Heart left ventricle (tissue), 16 donors: Measurements from ENCODE around the gene GLI2. TPM values are rescaled to one million over a fixed set of nuclear protein-coding genes. Genes with fewer than 3 reads are reported as not detected.

Experiments
- ATAC-seq, 4 donors: fragments of 200-7000 bp; cut with Tn5 transposase; one replicate each; pipeline ENCODE4 v1.9.1; 2020 to 2022; ENCODE audit warnings: moderate library complexity in 4 of 4, mild to moderate bottlenecking in 3 of 4, moderate number of reproducible peaks in 1 of 4
- DNase-seq, 5 donors: peaks; one replicate each; pipeline ENCODE4 v3.0.0-alpha.2; 2020
- H3K27ac ChIP-seq, 12 donors: fragments of 200-600 bp; sonication (generic) in 4 of 12; one replicate each; pipeline versions ENCODE4 v1.5.0 to v1.8.0; 2016 to 2022; ENCODE audit warnings: mild to moderate bottlenecking in 2 of 12
- H3K27me3 ChIP-seq, 9 donors: fragments of 200-600 bp; sonication (generic) in 2 of 9; one replicate each; pipeline versions ENCODE4 v1.5.1 to v1.8.0; 2016 to 2022; ENCODE audit warnings: mild to moderate bottlenecking in 3 of 9
- H3K36me3 ChIP-seq, 9 donors: fragments of 200-600 bp; sonication (generic) in 2 of 9; one replicate each; pipeline versions ENCODE4 v1.5.0 to v1.8.0; 2018 to 2022; ENCODE audit warnings: mild to moderate bottlenecking in 2 of 9
- H3K4me1 ChIP-seq, 12 donors: fragments of 200-600 bp; sonication (generic) in 4 of 12; one replicate each; pipeline versions ENCODE4 v1.5.0 to v1.8.0; 2016 to 2022; ENCODE audit warnings: mild to moderate bottlenecking in 3 of 12
- H3K4me3 ChIP-seq, 12 donors: fragments of 200-600 bp; sonication (generic) in 4 of 12; one replicate each; pipeline versions ENCODE4 v1.5.0 to v1.8.0; 2017 to 2022; ENCODE audit warnings: mild to moderate bottlenecking in 9 of 12, moderate library complexity in 4 of 12
- H3K9me3 ChIP-seq, 12 donors: fragments of 200-600 bp; sonication (generic) in 4 of 12; one replicate each; pipeline versions ENCODE4 v1.5.0 to v1.8.0; 2016 to 2022; ENCODE audit warnings: mild to moderate bottlenecking in 1 of 12
- POLR2A ChIP-seq, 2 donors: fragments of 450-650 bp; IDR thresholded peaks; one replicate each; pipeline ENCODE4 v1.6.1; 2017; ENCODE audit warnings: antibody characterized with exemption in 2 of 2, mild to moderate bottlenecking in 2 of 2, moderate library complexity in 2 of 2
- WGBS, 4 donors: extraction: QIAGEN DNeasy Blood & Tissue Kit in 2 of 4; methylation state at CpG; one replicate each; pipeline versions ENCODE4 v1.1.5 to v1.1.7; 2013 to 2018; 5-methylcytosine and 5-hydroxymethylcytosine counted together
- intact Hi-C, 10 donors: fragments of 100-400 bp; cut with DNase I; formaldehyde crosslinking; loops; one replicate each; pipeline versions ENCODE4 v1.11.1 to v1.14.2; 2022
- polyA plus RNA-seq, 2 donors: library from polyadenylated mRNA; stranded (reverse); fragments of 200-250 nt; gene quantifications; one replicate each; pipeline ENCODE4 v1.2.3, GENCODE V29; 2013
- total RNA-seq, 9 donors: library from RNA; depleted of rRNA in 2 of 9; stranded (reverse); fragments of >200 nt in 2 of 9; fragmentation: NEBNext Ultra II Directional in 3 of 9; extraction: Animal tissue kit (Norgen Biotek cat#: 25700) in 3 of 9; gene quantifications; one replicate each; pipeline versions ENCODE4 v1.1.0 to v1.2.4, GENCODE V29; 2016 to 2023
- TF ChIP-seq, protein P1 (sequence below), 12 donors: fragments of 200-600 bp; sonication (generic) in 4 of 12; IDR thresholded peaks; one replicate each; pipeline versions ENCODE4 v1.5.0 to v1.8.0; 2018 to 2022; ENCODE audit warnings: antibody characterized with exemption in 12 of 12, mild to moderate bottlenecking in 5 of 12
- donor health status: ischemic (EF 13 %, LVEDD 7.1; RV severe dilation, severe dysfunction).
- donor health status: healthy with polysubstance abuse.
- donor health status: DM: no; HTN: yes; CAD: no.
- donor health status: DM: no; HTN: no; CAD: no.
- donor health status: ischemic (EF 25% LVEDD 6.9; RV normal size, moderate dysfunction).
- donor health status: ischemic (EF 25% LVEDD 5.7; RV mildly dilated, moderate dysfunction).
- donor health status: healthy.
- donor health status: DM: yes; HTN: yes; CAD: no.
- donor health status: ischemic (EF 35%, LVEDD 5.7; RV mildly dilated, moderate dysfunction).
- donor health status: nonischemic (EF 11% LVEDD 7.7; RV severe dilation, severe dysfunction).
- donor health status: DM: yes; HTN: yes; CAD: no.
- donor health status: PGD.
- donor health status: ischemic (EF 29% LVEDD 5.4; RV normal size, mild dysfunction).
- donor health status: nonischemic (EF 23%, LVEDD 6.1; RV moderate dilation, normal function).

Gene GLI2
- total and polyA plus RNA-seq, 11 donors = 0.30 to 4.1 (median 1.0) TPM

DNA sequence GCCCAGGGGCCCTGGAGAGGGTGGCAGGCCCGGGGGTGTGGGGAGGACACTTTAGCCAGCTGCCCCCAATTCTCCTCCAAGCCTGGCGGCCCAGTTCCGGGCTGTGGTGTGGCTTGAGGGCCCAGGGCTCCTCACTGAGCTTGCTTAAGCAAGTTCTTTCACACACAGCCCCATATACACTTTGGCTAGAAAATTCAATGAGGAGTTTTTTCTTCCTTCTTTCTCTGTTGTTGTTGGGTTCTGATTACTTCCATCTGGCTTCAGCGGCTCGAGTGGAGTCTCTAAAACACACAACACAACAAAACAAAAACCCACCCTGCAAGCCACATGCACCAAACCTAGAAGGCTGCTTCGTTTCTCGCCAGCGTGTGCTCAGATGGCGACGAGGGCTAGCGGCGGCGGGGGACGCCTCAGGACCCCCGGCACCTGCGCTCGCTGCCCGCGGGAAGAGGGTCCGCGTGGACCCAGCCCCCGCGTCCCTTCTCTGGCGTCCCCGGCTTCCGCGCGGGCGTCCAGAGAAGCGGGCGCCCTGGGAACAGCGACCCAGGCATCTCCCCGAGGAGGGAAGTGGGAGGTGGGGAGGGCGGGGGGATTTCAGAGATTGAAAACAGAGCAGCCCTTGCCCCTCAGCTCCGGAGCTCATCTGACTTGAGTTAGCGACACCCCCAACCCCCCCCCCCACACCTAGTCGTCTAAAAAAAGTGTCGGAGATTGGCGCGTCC lies 577 bp upstream of the GLI2 start:
- 10 to 15% (median 12%) methylated on average over 22 to 40 of the region's 40 CpGs for WGBS, 4 donors
- intact Hi-C loops = loop anchor here in 3 of 10 donors (2.0 to 10.0 kb wide), 6 partner anchors 130 to 340 kb away; no protein-coding TSS in a partner anchor
- Histone ChIP-seq H3K4me1 (peaks cover 0 to 31% (median 5%) of the 10 kb centered on the region in 12 donors), H3K27me3 (peaks cover 11 to 69% (median 34%) of the 10 kb centered on the region in 9 donors), H3K9me3 (no peaks in the 10 kb centered on the region), H3K27ac (peak overlapping the region in 8 of 12 donors; percentile 65 to 87 (median 73)), H3K4me3 (peak overlapping the region in 11 of 12 donors; percentile 45 to 71 (median 52)), H3K36me3 (no peaks in the 10 kb centered on the region)
- DNase-seq = peak in 2 of 5 donors; percentile 25 to 29
- TF ChIP-seq, protein P1, sequence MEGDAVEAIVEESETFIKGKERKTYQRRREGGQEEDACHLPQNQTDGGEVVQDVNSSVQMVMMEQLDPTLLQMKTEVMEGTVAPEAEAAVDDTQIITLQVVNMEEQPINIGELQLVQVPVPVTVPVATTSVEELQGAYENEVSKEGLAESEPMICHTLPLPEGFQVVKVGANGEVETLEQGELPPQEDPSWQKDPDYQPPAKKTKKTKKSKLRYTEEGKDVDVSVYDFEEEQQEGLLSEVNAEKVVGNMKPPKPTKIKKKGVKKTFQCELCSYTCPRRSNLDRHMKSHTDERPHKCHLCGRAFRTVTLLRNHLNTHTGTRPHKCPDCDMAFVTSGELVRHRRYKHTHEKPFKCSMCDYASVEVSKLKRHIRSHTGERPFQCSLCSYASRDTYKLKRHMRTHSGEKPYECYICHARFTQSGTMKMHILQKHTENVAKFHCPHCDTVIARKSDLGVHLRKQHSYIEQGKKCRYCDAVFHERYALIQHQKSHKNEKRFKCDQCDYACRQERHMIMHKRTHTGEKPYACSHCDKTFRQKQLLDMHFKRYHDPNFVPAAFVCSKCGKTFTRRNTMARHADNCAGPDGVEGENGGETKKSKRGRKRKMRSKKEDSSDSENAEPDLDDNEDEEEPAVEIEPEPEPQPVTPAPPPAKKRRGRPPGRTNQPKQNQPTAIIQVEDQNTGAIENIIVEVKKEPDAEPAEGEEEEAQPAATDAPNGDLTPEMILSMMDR (IDR thresholded peaks at IDR 0.05) = no peak
- TF ChIP-seq POLR2A (IDR thresholded peaks at IDR 0.05) = no peak
- peak in 1 of 4 donors; percentile 10 for ATAC-seq

DNA sequence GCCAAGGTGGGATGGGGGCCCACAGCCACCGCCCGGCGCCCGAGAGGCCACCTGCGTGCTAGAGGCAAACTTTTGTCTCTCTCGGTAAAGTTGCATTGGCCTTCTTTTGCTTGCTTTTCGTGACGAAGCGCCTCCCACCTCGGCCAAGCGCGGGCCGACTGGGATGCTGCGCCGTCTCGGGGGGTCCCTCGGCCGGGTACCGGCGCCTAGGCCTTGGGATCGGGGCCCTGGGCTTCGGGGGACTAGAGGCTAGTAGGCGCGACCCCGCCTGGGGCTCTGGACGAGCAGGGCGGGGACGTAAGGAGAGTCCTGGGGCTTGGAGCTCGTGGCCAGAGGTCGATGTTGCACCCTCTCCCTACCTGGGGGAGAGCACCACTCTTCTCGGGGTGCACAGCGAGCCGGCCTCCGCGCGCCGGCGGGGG lies 545 bp downstream of the GLI2 start:
- H3K4me1 ChIP-seq = peaks cover 0 to 33% (median 5%) of the 10 kb centered on the region in 12 donors
- no peak for TF ChIP-seq POLR2A (IDR thresholded peaks at IDR 0.05)
- TF ChIP-seq, protein P1 (IDR thresholded peaks at IDR 0.05) = no peak
- peak overlapping the region; percentile 24 to 71 (median 52) for H3K4me3 ChIP-seq
- no peaks in the 10 kb centered on the region for H3K9me3 ChIP-seq
- peaks cover 11 to 78% (median 42%) of the 10 kb centered on the region in 9 donors for H3K27me3 ChIP-seq
- intact Hi-C loops = loop anchor here in 3 of 10 donors (5.0 to 10.0 kb wide), 5 partner anchors 129 to 339 kb away; no protein-coding TSS in a partner anchor
- H3K36me3 ChIP-seq = no peaks in the 10 kb centered on the region
- DNase-seq = peak in 1 of 5 donors; percentile 53
- H3K27ac ChIP-seq = peak overlapping the region in 10 of 12 donors; percentile 65 to 87 (median 72)
- peak in 3 of 4 donors; percentile 15 to 27 (median 18) for ATAC-seq
- WGBS, 4 donors = 0 to 2% (median 1%) methylated on average over 21 to 38 of the region's 38 CpGs

- WGBS, 4 donors = 1 to 4% (median 2%) methylated on average over 44 to 48 of the region's 48 CpGs
- Histone ChIP-seq H3K27me3 (peaks cover 15 to 83% (median 48%) of the 10 kb centered on the region in 9 donors), H3K27ac (peak overlapping the region in 10 of 12 donors; percentile 65 to 87 (median 72)), H3K4me1 (peaks cover 0 to 39% (median 5%) of the 10 kb centered on the region in 12 donors), H3K9me3 (no peaks in the 10 kb centered on the region), H3K4me3 (peak overlapping the region; percentile 24 to 71 (median 52)), H3K36me3 (no peaks in the 10 kb centered on the region)
- ATAC-seq (peak; percentile 29 to 74 (median 59)), DNase-seq (peak; percentile 48 to 68 (median 65))
- intact Hi-C loops = loop anchor here in 3 of 10 donors (5.0 to 10.0 kb wide), 5 partner anchors 128 to 338 kb away; no protein-coding TSS in a partner anchor
- TF ChIP-seq POLR2A (IDR thresholded peaks at IDR 0.05) = no peak
- TF ChIP-seq, protein P1 (IDR thresholded peaks at IDR 0.05) = no peak
Observed at GRCh38 chr2:120736624-120737339, 1.1 kb downstream of the GLI2 start.
